ENCODE measurements around the gene SPATA3.

SPATA3 gene

GRCh38 chr2:231032575-231033140, 36.7 kb downstream of the SPATA3 start:
- DNase-seq: no peak

DNA sequence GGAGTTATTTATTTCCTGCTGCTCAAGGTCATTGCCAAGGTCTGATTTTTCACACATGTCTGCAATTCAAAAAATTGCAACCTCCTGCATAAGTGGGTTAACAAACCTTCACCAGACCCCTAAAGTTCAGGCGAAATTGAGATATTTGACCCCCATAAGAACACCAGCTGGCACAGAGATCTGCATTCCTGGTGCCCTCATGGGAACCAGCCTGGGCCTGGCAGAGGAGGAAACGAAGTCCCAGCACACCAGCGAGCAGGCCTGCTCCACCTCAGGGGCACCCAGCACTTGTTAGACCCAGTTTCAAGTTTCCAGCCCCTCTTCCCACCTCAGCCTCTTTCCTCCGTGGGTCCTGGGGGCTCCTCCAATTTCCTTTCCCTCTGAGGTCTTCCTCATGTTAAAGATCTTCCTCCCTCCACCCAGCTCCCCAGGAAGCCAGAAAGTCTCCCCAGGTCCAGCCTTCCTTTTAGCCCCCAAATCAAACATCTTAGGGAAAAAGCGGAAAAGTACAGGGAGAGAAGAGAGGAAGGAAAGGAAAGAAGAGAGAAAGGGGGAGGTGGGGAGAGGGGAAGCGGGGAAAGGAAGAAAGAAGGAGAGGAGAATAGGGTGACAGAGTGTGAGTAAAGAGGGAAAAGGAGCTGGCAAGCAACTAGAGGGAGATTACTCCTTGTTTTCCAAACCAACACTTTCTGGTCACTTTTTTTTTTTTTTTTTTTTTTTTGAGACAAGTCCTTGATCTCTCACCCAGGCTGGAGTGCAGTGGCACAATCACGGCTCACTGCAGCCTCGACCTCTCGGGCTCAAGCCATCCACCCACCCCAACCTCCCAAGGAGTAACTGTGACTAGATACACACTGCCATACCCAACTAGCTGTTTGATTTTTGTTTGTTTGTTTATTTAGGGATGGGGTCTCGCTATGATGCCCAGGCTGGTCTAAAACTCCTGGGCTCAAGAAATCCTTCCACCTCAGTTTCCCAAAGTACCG, 37.5 kb downstream of the SPATA3 start:
- no peak for DNase-seq

- no peak for DNase-seq
Observed at GRCh38 chr2:231034291-231034882, 38.5 kb downstream of the SPATA3 start.

- no peak for DNase-seq
Observed at GRCh38 chr2:231036131-231036530, 40.2 kb downstream of the SPATA3 start.

GRCh38 chr2:231036578-231037106, 40.7 kb downstream of the SPATA3 start:
- DNase-seq: no peak

DNA sequence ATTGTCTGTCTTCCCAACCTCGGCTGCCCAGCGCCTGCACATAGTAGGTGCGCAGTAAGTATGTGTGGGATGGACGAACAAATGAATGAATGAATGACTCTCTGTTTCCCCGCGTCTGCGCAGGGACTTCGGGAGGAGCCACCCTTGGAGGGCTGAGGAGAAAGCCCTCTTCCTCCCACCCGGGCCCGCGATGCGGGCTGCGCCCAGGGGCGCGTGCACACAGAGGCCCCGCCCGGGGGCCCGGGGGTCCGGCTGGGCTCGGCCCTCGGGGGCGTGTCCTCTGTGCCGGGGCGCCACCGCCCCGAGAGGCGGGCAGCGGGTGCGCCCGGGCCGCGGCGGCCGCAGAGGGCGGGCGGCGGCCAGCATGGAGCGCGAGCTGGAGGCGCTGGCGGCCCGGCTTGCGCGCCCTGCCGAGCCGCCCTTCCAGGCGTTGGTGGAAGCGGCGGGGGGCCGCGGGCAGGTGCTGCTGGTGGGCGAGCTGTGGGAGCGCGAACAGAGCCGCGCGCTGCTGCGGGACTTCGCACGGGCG, 41.3 kb downstream of the SPATA3 start, which contains the start of gene C2orf72:
Gene C2orf72 (plus strand): TSS at position 322 of the 529 bp plus-strand sequence. CDS start 43 bp downstream, at position 365.
- DNase-seq: no peak

- DNase-seq: no peak
Observed at GRCh38 chr2:231037731-231038482, 42.0 kb downstream of the SPATA3 start.

- no peak for DNase-seq
Observed at GRCh38 chr2:231038483-231039293, 42.8 kb downstream of the SPATA3 start.

GRCh38 chr2:231039294-231039664, 43.4 kb downstream of the SPATA3 start:
- no peak for DNase-seq

DNA sequence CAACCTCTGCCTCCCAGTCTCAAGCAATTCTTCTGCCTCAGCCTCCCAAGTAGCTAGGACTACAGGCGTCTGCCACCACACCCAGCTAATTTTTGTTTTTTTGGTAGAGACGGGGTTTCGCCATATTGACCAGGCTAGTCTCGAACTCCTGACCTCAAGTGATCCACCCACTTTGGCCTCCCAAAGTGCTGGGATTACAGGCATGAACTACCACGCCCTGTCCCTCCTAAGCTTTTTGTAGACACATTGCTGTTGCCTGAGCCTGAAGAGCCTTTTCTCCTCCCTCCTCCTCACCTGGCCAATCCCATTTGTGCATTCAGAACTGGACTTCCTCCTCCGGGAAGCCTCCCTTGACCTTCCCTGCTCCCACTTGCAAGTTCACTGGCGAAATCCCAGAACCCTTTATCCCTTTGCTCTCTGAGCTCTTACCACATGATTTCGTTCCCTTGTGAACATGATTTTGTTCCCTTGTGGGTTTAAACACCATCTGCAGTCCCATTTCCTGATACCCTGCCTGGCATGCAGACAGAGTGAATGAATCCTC, 44.0 kb downstream of the SPATA3 start:
- no peak for DNase-seq

DNA sequence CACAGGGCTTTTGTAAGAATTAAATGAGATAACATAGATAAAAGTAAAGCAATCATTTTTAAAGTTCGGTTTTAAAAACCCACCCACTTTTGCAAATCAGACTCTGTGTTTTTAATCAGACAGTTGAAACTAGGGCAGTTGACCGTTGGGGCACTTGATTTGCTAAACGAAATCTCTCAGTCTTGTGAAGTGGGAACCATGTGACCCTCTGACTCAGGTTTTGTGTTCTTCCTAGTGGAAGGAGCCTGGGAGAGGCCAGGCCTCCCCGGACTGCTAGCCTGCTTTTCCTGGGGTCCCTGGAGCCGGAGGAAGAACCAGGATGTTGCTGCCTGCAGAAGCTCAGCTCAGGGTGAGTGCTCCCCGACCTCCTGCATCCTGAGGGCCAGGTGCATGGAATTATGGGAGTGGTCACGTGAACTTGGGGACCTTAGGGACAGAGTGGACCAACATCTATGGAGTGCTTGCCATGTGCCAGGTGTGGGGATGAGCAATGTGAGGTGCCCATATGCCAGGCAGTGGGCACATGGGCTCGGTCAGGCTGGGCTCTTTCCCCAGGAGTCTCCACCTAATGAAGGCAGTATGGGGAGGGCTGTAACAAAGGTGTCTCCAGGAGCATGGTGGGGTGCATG, 45.3 kb downstream of the SPATA3 start:
- no peak for DNase-seq

GRCh38 chr2:231043796-231044195, 47.9 kb downstream of the SPATA3 start:
- no peak for DNase-seq

GRCh38 chr2:231046916-231047273, 51.0 kb downstream of the SPATA3 start:
- DNase-seq: no peak

- no peak for DNase-seq
Observed at GRCh38 chr2:231047274-231047922, 51.5 kb downstream of the SPATA3 start.

- DNase-seq: no peak
Observed at GRCh38 chr2:231047923-231048915, 52.3 kb downstream of the SPATA3 start.

DNA sequence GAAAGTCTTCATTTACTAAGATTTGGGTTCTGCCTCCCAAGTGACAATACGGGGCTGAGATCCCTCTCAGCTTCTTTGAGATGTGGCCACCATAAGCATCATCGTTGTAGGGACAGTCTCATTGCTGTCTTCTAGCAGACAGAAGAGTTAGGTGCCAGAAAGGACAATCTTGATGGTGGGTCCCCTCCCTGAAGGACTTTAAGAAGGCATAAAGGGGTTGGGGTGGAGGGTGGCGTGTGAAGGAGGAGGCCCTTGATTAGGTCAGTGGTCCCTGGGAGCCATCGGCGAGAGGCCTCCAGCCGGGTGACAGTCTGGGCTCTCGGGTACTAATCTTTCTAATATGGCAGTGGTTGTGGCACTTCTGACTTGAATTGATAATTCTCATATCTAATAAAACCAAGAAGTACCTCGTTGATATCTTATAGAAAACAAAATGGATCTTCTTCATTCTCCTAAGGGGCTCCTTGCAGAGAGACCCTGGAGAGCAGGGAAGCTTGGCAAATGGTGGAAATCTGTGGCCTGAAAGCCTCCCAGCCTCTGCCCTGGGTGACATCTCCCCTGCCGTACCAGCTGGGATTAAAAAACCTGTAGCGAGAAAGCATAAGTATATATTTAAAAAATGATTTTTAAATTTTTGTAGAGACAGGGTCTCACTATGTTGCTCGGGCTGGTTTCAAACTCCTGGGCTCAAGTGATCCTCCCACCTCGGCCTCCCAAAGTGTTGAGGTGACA, 53.5 kb downstream of the SPATA3 start:
- no peak for DNase-seq

GRCh38 chr2:231050018-231050901, 54.3 kb downstream of the SPATA3 start:
- DNase-seq: no peak

All from SHP77 treated with DMSO at 0.1 percent for 48 hours (cell line).